Naive thymus-derived CD4-positive, alpha-beta T cell (primary cell): ENCODE data around the gene VDR. TPM values are rescaled to one million over a fixed set of nuclear protein-coding genes. Genes with fewer than 3 reads are reported as not detected.
A peak's percentile ranks its signal among the peaks of the same experiment; 100 is the strongest.

ENCODE experiments used
- ATAC-seq: fragments of 150-1000 bp; cut with Tn5 transposase; 2 replicates; pipeline ENCODE4 v1.10.0; 2021; ENCODE audit warnings: mild to moderate bottlenecking, moderate library complexity
- CTCF ChIA-PET: fragments of 350-600 bp; sonication (Branson Sonifier 250); formaldehyde crosslinking; loops from one replicate; lab custom pipeline; 2021; ENCODE audit warnings: antibody characterized with exemption; lab: Charles Lee
- POLR2A ChIA-PET: fragments of 350-600 bp; sonication (Branson Sonifier 250); formaldehyde crosslinking; loops from one replicate; lab custom pipeline; 2021; ENCODE audit warnings: antibody characterized with exemption, inconsistent platforms; lab: Charles Lee
- DNase-seq, 9 donors: peaks; one replicate each; pipeline versions ENCODE4 v3.0.0 to v3.0.0-alpha.2; 2020 to 2022; ENCODE audit warnings: mixed read lengths in 1 of 9
- H3K27ac ChIP-seq: one replicate; pipeline ENCODE4 v1.7.0; 2013; ENCODE audit warnings: mild to moderate bottlenecking, low read depth, low read length, moderate library complexity
- H3K27me3 ChIP-seq, 2 donors: one replicate each; pipeline ENCODE4 v1.7.0; 2013; ENCODE audit warnings: low read length in 2 of 2, mild to moderate bottlenecking in 2 of 2, moderate library complexity in 2 of 2; ENCODE audit not compliant: control insufficient read depth in 2 of 2, insufficient read depth in 2 of 2
- H3K36me3 ChIP-seq, 3 experiments: 1 replicate in 2 of 3; 2 replicates in 1 of 3; pipeline ENCODE4 v1.7.0; 2013; ENCODE audit warnings: low read length in 3 of 3, mild to moderate bottlenecking in 3 of 3, moderate library complexity in 1 of 3; ENCODE audit not compliant: insufficient read depth in 3 of 3, control insufficient read depth in 2 of 3
- H3K4me1 ChIP-seq, 2 donors: one replicate each; pipeline ENCODE4 v1.7.0; 2013; ENCODE audit warnings: low read length in 2 of 2, mild to moderate bottlenecking in 2 of 2, moderate library complexity in 1 of 2; ENCODE audit not compliant: control insufficient read depth in 2 of 2, insufficient read depth in 2 of 2
- H3K4me3 ChIP-seq: 2 replicates; pipeline ENCODE4 v1.7.0; 2013; ENCODE audit warnings: mild to moderate bottlenecking, low read length
- H3K9me3 ChIP-seq, 3 experiments: 1 replicate in 2 of 3; 2 replicates in 1 of 3; pipeline ENCODE4 v1.7.0; 2013; ENCODE audit warnings: low read length in 3 of 3; ENCODE audit not compliant: control insufficient read depth in 2 of 3
- H3K27ac Mint-ChIP-seq, 9 donors: one replicate each; pipeline ENCODE4 v1.8.0; 2020 to 2022; ENCODE audit warnings: mixed read lengths in 9 of 9, mild to moderate bottlenecking in 8 of 9, moderate library complexity in 5 of 9, inconsistent platforms in 2 of 9
- H3K27me3 Mint-ChIP-seq, 5 donors: one replicate each; pipeline ENCODE4 v1.8.0; 2021 to 2022; ENCODE audit warnings: mixed read lengths in 5 of 5, mild to moderate bottlenecking in 1 of 5
- H3K36me3 Mint-ChIP-seq, 5 donors: one replicate each; pipeline ENCODE4 v1.8.0; 2020 to 2022; ENCODE audit warnings: mixed read lengths in 5 of 5, mild to moderate bottlenecking in 3 of 5, inconsistent platforms in 1 of 5
- H3K4me1 Mint-ChIP-seq, 7 donors: one replicate each; pipeline ENCODE4 v1.8.0; 2020 to 2022; ENCODE audit warnings: mixed read lengths in 7 of 7, mild to moderate bottlenecking in 3 of 7, inconsistent platforms in 1 of 7
- H3K4me3 Mint-ChIP-seq, 10 donors: one replicate each; pipeline ENCODE4 v1.8.0; 2020 to 2022; ENCODE audit warnings: mild to moderate bottlenecking in 10 of 10, mixed read lengths in 10 of 10, moderate library complexity in 6 of 10, inconsistent platforms in 2 of 10
- H3K9me3 Mint-ChIP-seq, 11 donors: one replicate each; pipeline ENCODE4 v1.8.0; 2020 to 2022; ENCODE audit warnings: mixed read lengths in 11 of 11, mild to moderate bottlenecking in 4 of 11, inconsistent platforms in 1 of 11, moderate library complexity in 1 of 11
- intact Hi-C, 2 donors: fragments of 100-400 bp; cut with micrococcal nuclease; formaldehyde crosslinking; loops; one replicate each; pipeline ENCODE4 v1.15.1; 2023
- polyA plus RNA-seq, 2 donors: library from polyadenylated mRNA; unstranded; fragments of 300-500 nt; fragmentation: Illumina TruSeq; gene quantifications; one replicate each; pipeline ENCODE4 v1.2.3, GENCODE V29; 2021
- total RNA-seq, 6 experiments: library from RNA in 5 of 6; stranded (reverse) in 5 of 6; gene quantifications; 1 replicate in 5 of 6; 2 replicates in 1 of 6; pipeline ENCODE4 v1.2.3 and lab custom pipeline; 2021 to 2026

The VDR gene
- total and polyA plus RNA-seq, 7 experiments from 2014 or later, result 0.11 to 82.6 (median 2.5) TPM

- ChIA-PET POLR2A (interaction anchor here (0.8 to 15.6 kb wide), 5 partner anchors 10 to 29 kb away, joined by 3 to 364 read pairs (median 5); no protein-coding TSS in a partner anchor), CTCF (interaction anchor here (0.6 to 22.9 kb wide), 8 partner anchors 10 to 83 kb away, joined by 3 to 539 read pairs (median 4); no protein-coding TSS in a partner anchor)
- intact Hi-C loops, result loop anchor here (1.0 to 2.0 kb wide), 4 partner anchors 14 to 35 kb away; partner anchors contain the start of gene HDAC7 (in 1 of the 2)
- Histone ChIP-seq H3K4me1 (peaks cover 34 to 84% of the 10 kb centered on the region in 2 donors), H3K27me3 (no peaks in the 10 kb centered on the region), H3K9me3 (no peaks in the 10 kb centered on the region), H3K4me3 (no peak overlapping the region), H3K27ac (peak overlapping the region; percentile 81), H3K36me3 (peaks cover 0 to 39% (median 11%) of the 10 kb centered on the region in 3 experiments)
- no peak for DNase-seq
- no peaks in the 10 kb centered on the region for H3K27me3 Mint-ChIP-seq
- H3K4me3 Mint-ChIP-seq, result peak overlapping the region; percentile 62 to 86 (median 76)
- no peak for ATAC-seq
- peaks cover 59 to 95% (median 89%) of the 10 kb centered on the region in 7 donors for H3K4me1 Mint-ChIP-seq
- H3K27ac Mint-ChIP-seq, result peak overlapping the region; percentile 75 to 97 (median 92)
- peaks cover 0 to 17% (median 9%) of the 10 kb centered on the region in 5 donors for H3K36me3 Mint-ChIP-seq
- H3K9me3 Mint-ChIP-seq, result no peaks in the 10 kb centered on the region
These were observed 102.5 kb downstream of the VDR start for GRCh38 chr12:47802312-47802711.

- CTCF ChIA-PET, result interaction anchor here (0.8 to 22.9 kb wide), 9 partner anchors 8 to 61 kb away, joined by 3 to 539 read pairs (median 4); no protein-coding TSS in a partner anchor
- Histone ChIP-seq H3K9me3 (no peaks in the 10 kb centered on the region), H3K4me1 (peaks cover 30 to 80% of the 10 kb centered on the region in 2 donors), H3K27me3 (no peaks in the 10 kb centered on the region), H3K36me3 (peaks cover 0 to 43% (median 13%) of the 10 kb centered on the region in 3 experiments), H3K27ac (peak overlapping the region; percentile 81), H3K4me3 (no peak overlapping the region)
- Mint-ChIP-seq H3K27ac (peak overlapping the region; percentile 75 to 97 (median 92)), H3K4me1 (peaks cover 55 to 91% (median 84%) of the 10 kb centered on the region in 7 donors), H3K27me3 (no peaks in the 10 kb centered on the region), H3K4me3 (peak overlapping the region; percentile 40 to 86 (median 76)), H3K9me3 (no peaks in the 10 kb centered on the region), H3K36me3 (peaks cover 0 to 18% (median 9%) of the 10 kb centered on the region in 5 donors)
- ATAC-seq (no peak), DNase-seq (no peak)
- POLR2A ChIA-PET, result interaction anchor here (0.8 to 15.6 kb wide), 5 partner anchors 10 to 30 kb away, joined by 3 to 364 read pairs (median 5); no protein-coding TSS in a partner anchor
- intact Hi-C loops, result loop anchor here (1.0 to 2.0 kb wide), 4 partner anchors 15 to 35 kb away; partner anchors contain the start of gene HDAC7 (in 1 of the 2)
These were observed 102.9 kb downstream of the VDR start for GRCh38 chr12:47801904-47802246.

GRCh38 chr12:47801170-47801903, 103.5 kb downstream of the VDR start:
- ChIA-PET CTCF (interaction anchor here (0.9 to 22.9 kb wide), 7 partner anchors 9 to 60 kb away, joined by 3 to 539 read pairs (median 5); no protein-coding TSS in a partner anchor), POLR2A (interaction anchor here (0.8 to 15.6 kb wide), 4 partner anchors 11 to 30 kb away, joined by 3 to 364 read pairs (median 22); no protein-coding TSS in a partner anchor)
- Mint-ChIP-seq H3K9me3 (no peaks in the 10 kb centered on the region), H3K4me1 (peaks cover 50 to 86% (median 79%) of the 10 kb centered on the region in 7 donors), H3K27ac (peak overlapping the region; percentile 75 to 97 (median 92)), H3K4me3 (peak overlapping the region in 9 of 10 donors; percentile 33 to 86 (median 78)), H3K27me3 (no peaks in the 10 kb centered on the region), H3K36me3 (peaks cover 0 to 18% (median 9%) of the 10 kb centered on the region in 5 donors)
- Histone ChIP-seq H3K36me3 (peaks cover 0 to 48% (median 18%) of the 10 kb centered on the region in 3 experiments), H3K27ac (peak overlapping the region; percentile 81), H3K9me3 (no peaks in the 10 kb centered on the region), H3K4me1 (peaks cover 27 to 74% of the 10 kb centered on the region in 2 donors), H3K4me3 (no peak overlapping the region), H3K27me3 (no peaks in the 10 kb centered on the region)
- no peak for DNase-seq
- ATAC-seq, result peak; percentile 50
- intact Hi-C loops, result no loop called here

GRCh38 chr12:47800582-47800981, 104.2 kb downstream of the VDR start:
- Histone ChIP-seq H3K4me3 (no peak overlapping the region), H3K27ac (no peak overlapping the region), H3K4me1 (peaks cover 21 to 67% of the 10 kb centered on the region in 2 donors), H3K9me3 (no peaks in the 10 kb centered on the region), H3K36me3 (peaks cover 0 to 55% (median 22%) of the 10 kb centered on the region in 3 experiments), H3K27me3 (no peaks in the 10 kb centered on the region)
- H3K4me3 Mint-ChIP-seq, result peak overlapping the region in 2 of 10 donors; percentile 43 to 86
- ATAC-seq (no peak), DNase-seq (no peak)
- H3K27me3 Mint-ChIP-seq, result no peaks in the 10 kb centered on the region
- CTCF ChIA-PET, result interaction anchor here (0.6 to 22.9 kb wide), 4 partner anchors 10 to 1057 kb away, joined by 3 to 539 read pairs (median 7); no protein-coding TSS in a partner anchor
- intact Hi-C loops, result loop anchor here in 1 of 2 donors (1.0 kb wide), 1 partner anchor 8 kb away; no protein-coding TSS in a partner anchor
- no peaks in the 10 kb centered on the region for H3K9me3 Mint-ChIP-seq
- peak overlapping the region in 7 of 9 donors; percentile 14 to 97 (median 60) for H3K27ac Mint-ChIP-seq
- H3K4me1 Mint-ChIP-seq, result peaks cover 48 to 78% (median 71%) of the 10 kb centered on the region in 7 donors
- peaks cover 0 to 18% (median 9%) of the 10 kb centered on the region in 5 donors for H3K36me3 Mint-ChIP-seq
- POLR2A ChIA-PET, result interaction anchor here (0.8 to 15.6 kb wide), 5 partner anchors 8 to 33 kb away, joined by 3 to 364 read pairs (median 3); no protein-coding TSS in a partner anchor

GRCh38 chr12:47799357-47799955, 105.3 kb downstream of the VDR start:
- H3K36me3 Mint-ChIP-seq, result peaks cover 0 to 17% (median 9%) of the 10 kb centered on the region in 5 donors
- no peaks in the 10 kb centered on the region for H3K9me3 Mint-ChIP-seq
- Histone ChIP-seq H3K36me3 (peaks cover 0 to 67% (median 28%) of the 10 kb centered on the region in 3 experiments), H3K4me3 (no peak overlapping the region), H3K9me3 (no peaks in the 10 kb centered on the region), H3K27me3 (no peaks in the 10 kb centered on the region), H3K27ac (peak overlapping the region; percentile 22), H3K4me1 (peaks cover 16 to 55% of the 10 kb centered on the region in 2 donors)
- peaks cover 37 to 67% (median 60%) of the 10 kb centered on the region in 7 donors for H3K4me1 Mint-ChIP-seq
- ChIA-PET POLR2A (interaction anchor here (0.6 to 1.3 kb wide), 6 partner anchors 9 to 37 kb away, joined by 3 read pairs; no protein-coding TSS in a partner anchor), CTCF (interaction anchor here (1.0 to 4.6 kb wide), 3 partner anchors 14 to 84 kb away, joined by 3 to 62 read pairs (median 4); no protein-coding TSS in a partner anchor)
- ATAC-seq (no peak), DNase-seq (no peak)
- no peak overlapping the region for H3K4me3 Mint-ChIP-seq
- intact Hi-C loops, result no loop called here
- peak overlapping the region; percentile 37 to 72 (median 44) for H3K27ac Mint-ChIP-seq
- no peaks in the 10 kb centered on the region for H3K27me3 Mint-ChIP-seq
